NCI-H2196 (cell line): ENCODE results near the gene BRD3OS.

Experiments used
- DNase-seq: peaks from one replicate; lab custom pipeline; 2025; ENCODE audit not compliant: unreplicated experiment; lab: John Stamatoyannopoulos, UW

Gene BRD3OS

GRCh38 chr9:134032456-134033222, 7.4 kb downstream of the BRD3OS start:
- no peak for DNase-seq

- DNase-seq = no peak
These were observed 8.4 kb downstream of the BRD3OS start for GRCh38 chr9:134033516-134034214.

GRCh38 chr9:134034215-134035040, 9.1 kb downstream of the BRD3OS start:
- no peak for DNase-seq

GRCh38 chr9:134035041-134036039, 10.1 kb downstream of the BRD3OS start:
- DNase-seq = no peak

- no peak for DNase-seq
These were observed 10.8 kb downstream of the BRD3OS start for GRCh38 chr9:134036130-134036529.

GRCh38 chr9:134037641-134038040, 12.4 kb downstream of the BRD3OS start:
- DNase-seq = no peak

GRCh38 chr9:134039386-134040175, 14.3 kb downstream of the BRD3OS start:
- no peak for DNase-seq

- no peak for DNase-seq
These were observed 14.9 kb downstream of the BRD3OS start for GRCh38 chr9:134040176-134040565.

- DNase-seq = no peak
These were observed 15.7 kb downstream of the BRD3OS start for GRCh38 chr9:134040781-134041648.

GRCh38 chr9:134041649-134041962, 16.3 kb downstream of the BRD3OS start:
- no peak for DNase-seq

- no peak for DNase-seq
These were observed 18.3 kb downstream of the BRD3OS start for GRCh38 chr9:134043531-134043988.

GRCh38 chr9:134044944-134045343, 19.7 kb downstream of the BRD3OS start:
- DNase-seq = no peak

- DNase-seq = no peak
These were observed 20.7 kb downstream of the BRD3OS start for GRCh38 chr9:134045841-134046544.

GRCh38 chr9:134046894-134047681, 21.8 kb downstream of the BRD3OS start:
- no peak for DNase-seq

GRCh38 chr9:134047868-134048581, 22.7 kb downstream of the BRD3OS start:
- no peak for DNase-seq

GRCh38 chr9:134048582-134048968, 23.3 kb downstream of the BRD3OS start:
- DNase-seq = no peak

- peak; percentile 68 for DNase-seq
These were observed 24.0 kb downstream of the BRD3OS start for GRCh38 chr9:134049236-134049635.
